NB4 (cell line): ENCODE measurements around the gene OR13H1.

Experiments used
- MYC ChIP-seq: IDR thresholded peaks from 2 replicates; pipeline ENCODE4 v1.6.1; 2011; ENCODE audit warnings: low read depth, low read length
- TF ChIP-seq, protein P1 (sequence below): IDR thresholded peaks from one replicate; pipeline ENCODE4 v1.5.1; 2012; ENCODE audit warnings: low read depth, low read length

DNA sequence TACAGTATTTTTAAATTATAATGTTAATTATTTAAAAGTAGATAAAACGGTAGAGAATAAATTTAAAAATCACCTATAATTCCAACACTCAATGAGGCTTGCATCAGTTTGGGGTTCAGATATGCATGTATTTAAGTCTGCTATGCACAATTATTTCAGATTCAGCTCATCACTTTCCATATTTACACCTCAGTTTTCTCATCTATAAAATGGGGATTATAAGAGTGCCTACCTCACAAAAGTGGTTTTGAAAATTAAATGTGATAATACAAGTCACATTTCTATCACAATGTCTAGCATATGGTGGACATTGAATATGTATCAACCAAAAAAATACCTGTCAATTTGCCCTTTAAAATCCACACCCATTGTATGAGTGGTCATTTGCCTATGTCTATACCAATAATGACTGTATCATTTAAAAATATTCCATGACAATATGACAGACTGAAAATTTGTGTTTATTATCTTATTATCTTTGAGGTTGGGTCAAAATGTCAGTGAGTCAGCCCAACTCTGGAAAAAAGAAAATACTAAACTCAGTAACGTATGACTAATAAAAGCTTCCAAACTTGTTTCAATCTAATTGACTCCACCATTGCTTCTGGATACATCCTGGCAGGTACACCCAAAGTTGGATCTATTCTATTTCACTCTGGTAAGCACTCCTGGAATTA lies 20.8 kb downstream of the OR13H1 start:
- TF ChIP-seq, protein P1, sequence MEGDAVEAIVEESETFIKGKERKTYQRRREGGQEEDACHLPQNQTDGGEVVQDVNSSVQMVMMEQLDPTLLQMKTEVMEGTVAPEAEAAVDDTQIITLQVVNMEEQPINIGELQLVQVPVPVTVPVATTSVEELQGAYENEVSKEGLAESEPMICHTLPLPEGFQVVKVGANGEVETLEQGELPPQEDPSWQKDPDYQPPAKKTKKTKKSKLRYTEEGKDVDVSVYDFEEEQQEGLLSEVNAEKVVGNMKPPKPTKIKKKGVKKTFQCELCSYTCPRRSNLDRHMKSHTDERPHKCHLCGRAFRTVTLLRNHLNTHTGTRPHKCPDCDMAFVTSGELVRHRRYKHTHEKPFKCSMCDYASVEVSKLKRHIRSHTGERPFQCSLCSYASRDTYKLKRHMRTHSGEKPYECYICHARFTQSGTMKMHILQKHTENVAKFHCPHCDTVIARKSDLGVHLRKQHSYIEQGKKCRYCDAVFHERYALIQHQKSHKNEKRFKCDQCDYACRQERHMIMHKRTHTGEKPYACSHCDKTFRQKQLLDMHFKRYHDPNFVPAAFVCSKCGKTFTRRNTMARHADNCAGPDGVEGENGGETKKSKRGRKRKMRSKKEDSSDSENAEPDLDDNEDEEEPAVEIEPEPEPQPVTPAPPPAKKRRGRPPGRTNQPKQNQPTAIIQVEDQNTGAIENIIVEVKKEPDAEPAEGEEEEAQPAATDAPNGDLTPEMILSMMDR = no peak
- no peak for TF ChIP-seq MYC
